GM23248 (cell line): ENCODE data around the gene DYNC2H1. TPM values are rescaled to one million over a fixed set of nuclear protein-coding genes. Genes with fewer than 3 reads are reported as not detected.
A peak's percentile ranks its signal among the peaks of the same experiment; 100 is the strongest.

Source experiments
- DNase-seq: peaks from one replicate; pipeline ENCODE4 v3.0.0-alpha.2; 2015
- H2AFZ ChIP-seq: fragments of 200-600 bp; sonication (generic); 2 replicates; pipeline ENCODE4 v1.6.1; 2016; ENCODE audit warnings: antibody characterized with exemption
- H3F3A ChIP-seq: fragments of 200-600 bp; sonication (generic); 2 replicates; pipeline ENCODE4 v1.6.1; 2016; ENCODE audit warnings: mild to moderate bottlenecking, antibody characterized with exemption, mixed run types; ENCODE audit not compliant: insufficient read depth
- H3K27ac ChIP-seq: fragments of 200-600 bp; sonication (generic); 2 replicates; pipeline ENCODE4 v1.5.1; 2016; ENCODE audit warnings: mild to moderate bottlenecking
- H3K27me3 ChIP-seq: fragments of 200-600 bp; sonication (generic); replicated peaks from 2 replicates; pipeline ENCODE4 v1.6.1; 2016; ENCODE audit warnings: mild to moderate bottlenecking; ENCODE audit not compliant: insufficient read depth
- H3K36me3 ChIP-seq: fragments of 200-600 bp; sonication (generic); 2 replicates; pipeline ENCODE4 v1.6.1; 2016; ENCODE audit warnings: low read depth, mild to moderate bottlenecking
- H3K4me1 ChIP-seq: fragments of 200-600 bp; sonication (generic); 2 replicates; pipeline ENCODE4 v1.6.1; 2016; ENCODE audit warnings: mild to moderate bottlenecking; ENCODE audit not compliant: insufficient read depth
- H3K4me2 ChIP-seq: fragments of 200-600 bp; sonication (generic); one replicate; pipeline ENCODE4 v1.6.1; 2016; ENCODE audit warnings: mild to moderate bottlenecking; ENCODE audit not compliant: unreplicated experiment
- H3K4me3 ChIP-seq: fragments of 200-600 bp; sonication (generic); 2 replicates; pipeline ENCODE4 v1.5.1; 2016; ENCODE audit warnings: mild to moderate bottlenecking
- H3K79me2 ChIP-seq: fragments of 200-600 bp; sonication (generic); 2 replicates; pipeline ENCODE4 v1.6.1; 2016; ENCODE audit warnings: mild to moderate bottlenecking; ENCODE audit not compliant: insufficient read depth
- H3K9ac ChIP-seq: fragments of 200-600 bp; sonication (generic); 2 replicates; pipeline ENCODE4 v1.6.1; 2016; ENCODE audit warnings: mild to moderate bottlenecking
- H3K9me2 ChIP-seq: fragments of 200-600 bp; sonication (generic); 2 replicates; pipeline ENCODE4 v1.6.1; 2016; ENCODE audit warnings: mixed run types, mild to moderate bottlenecking, moderate library complexity; ENCODE audit not compliant: insufficient read depth
- H3K9me3 ChIP-seq: fragments of 200-600 bp; sonication (generic); one replicate; pipeline ENCODE4 v1.6.1; 2017; ENCODE audit warnings: low read depth
- H4K20me1 ChIP-seq: fragments of 200-600 bp; sonication (generic); 2 replicates; pipeline ENCODE4 v1.6.0; 2016; ENCODE audit not compliant: insufficient read depth
- EZH2 ChIP-seq: fragments of 200-600 bp; sonication (generic); IDR thresholded peaks from 2 replicates; pipeline ENCODE4 v1.6.1; 2018; ENCODE audit warnings: antibody characterized with exemption, mild to moderate bottlenecking; ENCODE audit not compliant: insufficient read depth, poor library complexity, severe bottlenecking
- EZH2phosphoT487 ChIP-seq: fragments of 200-600 bp; sonication (generic); IDR thresholded peaks from 2 replicates; pipeline ENCODE4 v1.6.1; 2018; ENCODE audit warnings: antibody characterized with exemption, moderate library complexity, mild to moderate bottlenecking, low read depth; ENCODE audit not compliant: insufficient read depth
- whole genome bisulfite sequencing, 2 experiments: methylation state at CpG; one replicate each; pipeline ENCODE4 v1.1.6; 2015 to 2017; ENCODE audit warnings: low lambda C conversion rate in 2 of 2, low coverage in 1 of 2; ENCODE audit errors: missing lambda C conversion rate in 2 of 2; 5-methylcytosine and 5-hydroxymethylcytosine counted together
- in situ Hi-C: fragments of 300-500 bp; cut with MboI; formaldehyde crosslinking; loops from 2 replicates; pipeline ENCODE4 v1.15.0; 2020
- polyA plus RNA-seq: library from polyadenylated mRNA; unstranded; fragments of >200 nt; fragmentation: Nextera tagmentation; extraction: Ambion mirVana; gene quantifications from 2 replicates; pipeline ENCODE4 v1.2.1, GENCODE V29; 2016
- small RNA-seq: library from RNA; depleted of rRNA; stranded (forward); fragments of <200 nt; gene quantifications from one replicate; pipeline ENCODE3, GENCODE V24; 2014; ENCODE audit warnings: low read depth, low replicate concordance
- total RNA-seq: library from RNA; depleted of rRNA; stranded (reverse); fragments of >200 nt; shearing (Covaris generic); gene quantifications from 2 replicates; pipeline ENCODE4 v1.2.3, GENCODE V29; 2014; rRNA removed

The DYNC2H1 gene
- total and polyA plus RNA-seq, 2 experiments from 2014 or later: 9.3 to 27.0 TPM

- no peaks in the 10 kb centered on the region for H3K36me3 ChIP-seq
- TF ChIP-seq EZH2phosphoT487: peak; percentile 76; the same call in 1 of the 2 replicates
- no peak for TF ChIP-seq EZH2
- no peaks in the 10 kb centered on the region for H4K20me1 ChIP-seq
- H3K9me3 ChIP-seq: no peaks in the 10 kb centered on the region
- in situ Hi-C loops: no loop called here
- peak; percentile 94 for DNase-seq
- H3K27me3 ChIP-seq: no peaks in the 10 kb centered on the region
- peak overlapping the region; percentile 65 for H3K27ac ChIP-seq
- H3K9ac ChIP-seq: peak overlapping the region; percentile 38
- H3K4me2 ChIP-seq: peak overlapping the region; percentile 60
- peaks cover 54% of the 10 kb centered on the region for H3F3A ChIP-seq
- peak overlapping the region; percentile 13; the same call in 1 of the 2 replicates for H3K4me3 ChIP-seq
- no peaks in the 10 kb centered on the region for H3K79me2 ChIP-seq
- H3K9me2 ChIP-seq: no peaks in the 10 kb centered on the region
- WGBS, 2 experiments: 1% methylated on average over 4 of the region's 4 CpGs
- H3K4me1 ChIP-seq: peaks cover 72% of the 10 kb centered on the region
- H2AFZ ChIP-seq: 0 out of 2 replicates have a peak overlapping the region, but pooled peaks have one; percentile 6
These were observed 420.0 kb downstream of the DYNC2H1 start for GRCh38 chr11:103529181-103529684.

Small RNA genes within 50 kb of the gene (small RNA-seq; reads per million reads assigned to genes)
- gene AP003461.1: not detected

Other genes with a start within 250 kb of the DYNC2H1 start
- gene MMP12, start 234.4 kb upstream of the DYNC2H1 start, total RNA-seq: 0.51 and 0.76 TPM in 2 replicates
- 0.19 and 0.41 TPM in 2 replicates for gene MMP12, start 234.4 kb upstream of the DYNC2H1 start, polyA plus RNA-seq
- gene MMP13, start 153.7 kb upstream of the DYNC2H1 start, total RNA-seq: not detected in 2 replicates
- gene MMP13, start 153.7 kb upstream of the DYNC2H1 start, polyA plus RNA-seq: not detected in 2 replicates
- 76.0 and 87.6 TPM in 2 replicates for gene DCUN1D5, start 17.3 kb upstream of the DYNC2H1 start, total RNA-seq
- gene DCUN1D5, start 17.3 kb upstream of the DYNC2H1 start, polyA plus RNA-seq: 73.5 and 80.1 TPM in 2 replicates